Keratinocyte (primary cell): ENCODE data around the gene TAF11L14. TPM values are rescaled to one million over a fixed set of nuclear protein-coding genes. Genes with fewer than 3 reads are reported as not detected.

Experiments used
- DNase-seq: peaks from one replicate; pipeline ENCODE4 v3.0.0-alpha.2; 2011; ENCODE audit warnings: low read depth, missing footprints, low spot score
- FAIRE-seq: peaks from 2 replicates; lab custom pipeline; 2011; peaks lifted over from hg19 to GRCh38; lab: Jason Lieb, UNC
- H2AFZ ChIP-seq: 2 replicates; pipeline ENCODE4 v1.6.0; 2012; ENCODE audit warnings: low read length, control low read depth, inconsistent platforms; ENCODE audit not compliant: control insufficient read depth
- H3K27ac ChIP-seq: 2 replicates; pipeline ENCODE4 v1.5.1; 2011; ENCODE audit warnings: low read length; ENCODE audit not compliant: control insufficient read depth, insufficient read depth
- H3K27me3 ChIP-seq: 3 replicates; pipeline ENCODE4 v1.6.0; 2011; ENCODE audit warnings: low read length; ENCODE audit not compliant: control insufficient read depth, insufficient read depth; ENCODE audit errors: extremely low read depth
- H3K36me3 ChIP-seq, 2 experiments: 2 replicates in 1 of 2; 3 replicates in 1 of 2; pipeline ENCODE4 v1.5.1; 2011; ENCODE audit warnings: low read length in 2 of 2, mild to moderate bottlenecking in 1 of 2; ENCODE audit not compliant: control insufficient read depth in 2 of 2, insufficient read depth in 2 of 2; ENCODE audit errors: extremely low read depth in 1 of 2
- H3K4me1 ChIP-seq: 3 replicates; pipeline ENCODE4 v1.5.1; 2011; ENCODE audit warnings: low read length; ENCODE audit not compliant: control insufficient read depth, insufficient read depth; ENCODE audit errors: extremely low read depth
- H3K4me2 ChIP-seq: 3 replicates; pipeline ENCODE4 v1.6.0; 2011; ENCODE audit warnings: low read depth, low read length; ENCODE audit not compliant: control insufficient read depth, insufficient read depth; ENCODE audit errors: extremely low read depth
- H3K4me3 ChIP-seq, 3 experiments: fragments of 200-600 bp in 1 of 3; sonication (generic) in 1 of 3; 2 replicates in 2 of 3; 3 replicates in 1 of 3; pipeline ENCODE4 v1.5.1; 2011 to 2016; ENCODE audit warnings: low read length in 3 of 3, mild to moderate bottlenecking in 3 of 3, control low read depth in 2 of 3, inconsistent platforms in 1 of 3, low read depth in 1 of 3, mixed read lengths in 1 of 3, mixed run types in 1 of 3, moderate library complexity in 1 of 3; ENCODE audit not compliant: control insufficient read depth in 2 of 3, insufficient read depth in 2 of 3; ENCODE audit errors: extremely low read depth in 1 of 3
- H3K79me2 ChIP-seq: 2 replicates; pipeline ENCODE4 v1.6.0; 2012; ENCODE audit warnings: low read length; ENCODE audit not compliant: control insufficient read depth, insufficient read depth
- H3K9ac ChIP-seq: 3 replicates; pipeline ENCODE4 v1.6.0; 2011; ENCODE audit warnings: low read length; ENCODE audit not compliant: control insufficient read depth, insufficient read depth; ENCODE audit errors: extremely low read depth
- H3K9me1 ChIP-seq: 3 replicates; pipeline ENCODE4 v1.6.0; 2011; ENCODE audit warnings: low read length; ENCODE audit not compliant: control insufficient read depth, insufficient read depth; ENCODE audit errors: extremely low read depth
- H3K9me3 ChIP-seq: 2 replicates; pipeline ENCODE4 v1.5.1; 2012; ENCODE audit warnings: low read depth, low read length; ENCODE audit not compliant: control insufficient read depth
- H4K20me1 ChIP-seq: 3 replicates; pipeline ENCODE4 v1.6.0; 2011; ENCODE audit warnings: low read length; ENCODE audit not compliant: control insufficient read depth, insufficient read depth; ENCODE audit errors: extremely low read depth
- EZH2 ChIP-seq: IDR thresholded peaks from one replicate; pipeline ENCODE4 v1.6.1; 2012; ENCODE audit warnings: inconsistent platforms, mild to moderate bottlenecking, low read length, moderate library complexity
- dilution Hi-C: fragments of 300-500 bp; cut with MboI; formaldehyde crosslinking; loops from one replicate; pipeline ENCODE4 v1.7.0; 2020; ENCODE audit warnings: low sequenced_read_pairs; ENCODE audit not compliant: extremely low pct_ligation_motif_present
- polyA plus RNA-seq, 5 experiments: library from polyadenylated mRNA; depleted of rRNA in 3 of 5; stranded (reverse) in 3 of 5; stranded (forward) in 1 of 5; unstranded in 1 of 5; fragments of >200 nt; gene quantifications; 1 replicate in 1 of 5; 2 replicates in 3 of 5; 3 replicates in 1 of 5; pipeline versions ENCODE4 v1.2.1 to v1.2.3, GENCODE V29; 2011 to 2012; ENCODE audit warnings: missing spikeins in 2 of 5, low read depth in 1 of 5, low replicate concordance in 1 of 5
- TF ChIP-seq, protein P1 (sequence below), 3 experiments: IDR thresholded peaks in 1 of 3; conservative IDR thresholded peaks in 1 of 3; optimal IDR thresholded peaks in 1 of 3; 2 replicates in 2 of 3; 3 replicates in 1 of 3; pipeline versions ENCODE3 to v1.5.1; 2011; ENCODE audit warnings: low read length in 3 of 3, mild to moderate bottlenecking in 3 of 3, moderate library complexity in 2 of 3, control low read depth in 1 of 3, inconsistent platforms in 1 of 3; ENCODE audit not compliant: insufficient read depth in 2 of 3; ENCODE audit errors: extremely low read depth in 1 of 3

The TAF11L14 gene
- polyA plus RNA-seq, 1 donor (not counting 4 experiments of a cell fraction or from before 2014, with no cell fraction given): not detected

DNA sequence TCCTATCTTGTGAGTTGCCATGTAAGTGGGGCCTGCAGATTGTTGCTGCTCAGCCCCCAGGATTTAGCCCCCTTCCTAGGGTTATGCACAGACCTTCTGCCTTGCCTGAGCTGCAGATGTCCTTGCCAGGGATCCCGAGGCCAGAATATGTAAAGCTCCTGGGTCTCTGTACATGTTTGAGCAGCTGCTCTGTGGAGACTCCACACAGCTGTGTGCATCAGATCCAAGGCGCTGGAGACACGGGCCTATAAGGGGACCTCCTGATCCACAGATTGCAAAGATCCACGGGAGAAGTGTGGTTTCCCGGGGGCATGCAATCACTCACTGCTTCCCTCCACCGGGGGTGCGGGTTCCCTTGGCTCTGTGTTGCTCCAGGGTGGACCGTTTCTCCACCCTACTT, 28.9 kb downstream of the TAF11L14 start:
- DNase-seq (no peak), FAIRE-seq (no peak)
- Histone ChIP-seq H3K27ac (no peak overlapping the region), H3K4me3 (no peak overlapping the region), H3K4me2 (no peak overlapping the region), H3K9me1 (no peaks in the 10 kb centered on the region), H3K9ac (no peak overlapping the region), H3K79me2 (no peaks in the 10 kb centered on the region), H2AFZ (no peak overlapping the region), H3K4me1 (no peaks in the 10 kb centered on the region), H3K27me3 (no peaks in the 10 kb centered on the region), H3K9me3 (no peaks in the 10 kb centered on the region), H4K20me1 (no peaks in the 10 kb centered on the region), H3K36me3 (no peaks in the 10 kb centered on the region)
- TF ChIP-seq, protein P1, sequence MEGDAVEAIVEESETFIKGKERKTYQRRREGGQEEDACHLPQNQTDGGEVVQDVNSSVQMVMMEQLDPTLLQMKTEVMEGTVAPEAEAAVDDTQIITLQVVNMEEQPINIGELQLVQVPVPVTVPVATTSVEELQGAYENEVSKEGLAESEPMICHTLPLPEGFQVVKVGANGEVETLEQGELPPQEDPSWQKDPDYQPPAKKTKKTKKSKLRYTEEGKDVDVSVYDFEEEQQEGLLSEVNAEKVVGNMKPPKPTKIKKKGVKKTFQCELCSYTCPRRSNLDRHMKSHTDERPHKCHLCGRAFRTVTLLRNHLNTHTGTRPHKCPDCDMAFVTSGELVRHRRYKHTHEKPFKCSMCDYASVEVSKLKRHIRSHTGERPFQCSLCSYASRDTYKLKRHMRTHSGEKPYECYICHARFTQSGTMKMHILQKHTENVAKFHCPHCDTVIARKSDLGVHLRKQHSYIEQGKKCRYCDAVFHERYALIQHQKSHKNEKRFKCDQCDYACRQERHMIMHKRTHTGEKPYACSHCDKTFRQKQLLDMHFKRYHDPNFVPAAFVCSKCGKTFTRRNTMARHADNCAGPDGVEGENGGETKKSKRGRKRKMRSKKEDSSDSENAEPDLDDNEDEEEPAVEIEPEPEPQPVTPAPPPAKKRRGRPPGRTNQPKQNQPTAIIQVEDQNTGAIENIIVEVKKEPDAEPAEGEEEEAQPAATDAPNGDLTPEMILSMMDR (optimal IDR thresholded peaks at IDR 0.05 in 1 of 3, IDR thresholded peaks at IDR 0.05 in 1 of 3, conservative IDR thresholded peaks at IDR 0.05 in 1 of 3; ENCODE audit: extremely low read depth in 1 of 3, insufficient read depth in 2 of 3, low read length in 3 of 3): no peak
- no peak for TF ChIP-seq EZH2
- dilution Hi-C loops: no loop called here

DNA sequence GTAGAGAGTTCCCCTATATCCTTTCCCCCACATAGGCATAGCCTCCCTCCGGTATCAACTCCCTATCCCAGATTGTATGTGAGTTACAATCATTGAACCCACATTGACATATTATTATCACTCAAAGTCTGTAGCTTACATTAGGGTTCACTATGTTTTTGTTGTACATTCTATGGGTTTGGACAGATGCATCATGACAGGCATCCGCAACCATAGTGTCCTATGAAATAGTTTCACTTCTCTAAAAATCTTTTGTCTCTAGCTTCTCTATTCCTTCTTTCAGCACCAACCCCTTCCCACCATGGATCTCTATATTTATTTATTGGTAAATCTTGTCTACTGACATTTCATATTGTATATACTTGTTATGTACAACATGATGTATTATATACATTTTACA, 31.6 kb downstream of the TAF11L14 start:
- H3K27ac ChIP-seq: no peak overlapping the region
- H4K20me1 ChIP-seq: no peaks in the 10 kb centered on the region
- no peak overlapping the region for H3K4me3 ChIP-seq
- H2AFZ ChIP-seq: no peak overlapping the region
- no peak overlapping the region for H3K9ac ChIP-seq
- H3K27me3 ChIP-seq: no peaks in the 10 kb centered on the region
- no peaks in the 10 kb centered on the region for H3K9me1 ChIP-seq
- dilution Hi-C loops: no loop called here
- H3K79me2 ChIP-seq: no peaks in the 10 kb centered on the region
- H3K4me2 ChIP-seq: no peak overlapping the region
- no peak for FAIRE-seq
- H3K36me3 ChIP-seq: no peaks in the 10 kb centered on the region
- H3K9me3 ChIP-seq: no peaks in the 10 kb centered on the region
- H3K4me1 ChIP-seq: no peaks in the 10 kb centered on the region
- DNase-seq: no peak
- TF ChIP-seq EZH2: no peak
- TF ChIP-seq, protein P1 (optimal IDR thresholded peaks at IDR 0.05 in 1 of 3, IDR thresholded peaks at IDR 0.05 in 1 of 3, conservative IDR thresholded peaks at IDR 0.05 in 1 of 3; ENCODE audit: extremely low read depth in 1 of 3, insufficient read depth in 2 of 3, low read length in 3 of 3): no peak
